GM19467 (cell line): Measurements from ENCODE around the gene SLC9A2.

ENCODE experiments used
- ATAC-seq: cut with Tn5 transposase; IDR thresholded peaks from one replicate; pipeline ENCODE4 v1.9.1; 2021; ENCODE audit warnings: mild to moderate bottlenecking, moderate library complexity; ENCODE audit not compliant: unreplicated experiment

Gene SLC9A2

GRCh38 chr2:102669401-102669800, 50.0 kb downstream of the SLC9A2 start:
- no peak for ATAC-seq

DNA sequence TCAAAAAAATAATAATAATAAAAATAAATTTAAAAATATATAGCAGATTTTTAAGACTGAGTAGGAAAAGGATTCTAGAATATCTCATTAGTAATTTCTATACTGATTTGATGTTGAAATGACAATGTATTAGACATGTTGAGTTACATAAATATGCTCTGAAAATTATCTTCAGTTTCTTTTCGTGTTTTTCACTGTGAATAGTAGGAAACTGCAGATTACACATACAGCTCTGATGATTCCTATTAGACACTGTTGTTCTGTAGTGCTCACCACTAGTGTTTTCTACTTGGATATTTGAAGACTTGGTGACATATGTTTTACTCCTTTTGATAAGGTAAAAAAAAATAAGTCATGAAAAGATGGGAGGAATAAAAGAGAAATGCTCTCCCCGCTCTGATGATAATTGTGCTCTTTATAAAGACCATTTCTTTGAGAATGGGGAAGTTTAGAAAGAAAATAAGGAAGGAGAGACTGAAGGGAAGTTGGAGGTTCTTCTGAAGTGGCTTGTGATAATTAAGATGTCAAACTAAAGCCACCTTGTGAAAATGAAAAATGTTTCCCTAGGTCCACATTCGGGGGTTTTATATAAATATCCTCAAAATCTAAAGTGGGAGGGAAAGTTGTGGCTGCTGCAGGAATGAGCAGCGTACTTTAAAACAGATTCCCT, 52.9 kb downstream of the SLC9A2 start:
- no peak for ATAC-seq

DNA sequence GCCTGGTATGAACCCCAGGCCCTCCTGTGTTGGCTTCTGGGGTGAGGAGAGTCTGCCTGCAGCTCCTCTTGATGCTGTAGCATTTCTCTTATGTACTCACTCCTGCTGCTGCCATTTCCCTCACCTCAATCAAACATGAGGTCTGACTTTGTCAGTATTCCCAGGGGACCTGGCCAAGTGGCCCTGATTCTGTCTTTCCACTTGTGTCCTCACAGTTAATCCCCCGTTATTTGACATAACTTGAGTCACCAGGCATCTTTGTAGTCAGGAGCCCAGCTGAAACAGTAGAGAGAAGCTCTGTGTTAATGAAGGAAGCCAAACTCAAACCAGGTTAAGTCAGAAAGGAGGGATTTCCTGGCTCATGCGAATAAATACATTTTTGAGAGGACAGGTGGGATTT, 55.0 kb downstream of the SLC9A2 start:
- ATAC-seq = no peak

DNA sequence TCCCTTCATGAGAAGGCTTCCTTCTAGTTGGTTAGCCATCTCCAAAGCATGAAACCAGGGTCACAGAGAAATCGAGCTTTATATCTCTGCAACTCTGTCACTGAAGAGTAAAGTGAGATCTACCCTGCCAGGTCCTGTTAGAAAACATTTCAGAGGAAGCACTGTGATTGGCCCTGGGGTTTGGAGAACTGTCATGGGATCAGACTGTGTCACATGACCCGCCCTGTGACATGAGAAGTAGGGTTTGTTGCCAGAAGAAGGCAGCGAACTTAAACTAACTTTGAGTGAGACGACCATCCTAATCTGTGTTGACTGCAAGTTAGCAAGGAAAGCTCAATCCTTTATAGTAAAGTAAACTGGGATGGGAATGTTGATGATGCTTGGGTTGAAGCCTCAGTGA, 55.5 kb downstream of the SLC9A2 start:
- no peak for ATAC-seq

DNA sequence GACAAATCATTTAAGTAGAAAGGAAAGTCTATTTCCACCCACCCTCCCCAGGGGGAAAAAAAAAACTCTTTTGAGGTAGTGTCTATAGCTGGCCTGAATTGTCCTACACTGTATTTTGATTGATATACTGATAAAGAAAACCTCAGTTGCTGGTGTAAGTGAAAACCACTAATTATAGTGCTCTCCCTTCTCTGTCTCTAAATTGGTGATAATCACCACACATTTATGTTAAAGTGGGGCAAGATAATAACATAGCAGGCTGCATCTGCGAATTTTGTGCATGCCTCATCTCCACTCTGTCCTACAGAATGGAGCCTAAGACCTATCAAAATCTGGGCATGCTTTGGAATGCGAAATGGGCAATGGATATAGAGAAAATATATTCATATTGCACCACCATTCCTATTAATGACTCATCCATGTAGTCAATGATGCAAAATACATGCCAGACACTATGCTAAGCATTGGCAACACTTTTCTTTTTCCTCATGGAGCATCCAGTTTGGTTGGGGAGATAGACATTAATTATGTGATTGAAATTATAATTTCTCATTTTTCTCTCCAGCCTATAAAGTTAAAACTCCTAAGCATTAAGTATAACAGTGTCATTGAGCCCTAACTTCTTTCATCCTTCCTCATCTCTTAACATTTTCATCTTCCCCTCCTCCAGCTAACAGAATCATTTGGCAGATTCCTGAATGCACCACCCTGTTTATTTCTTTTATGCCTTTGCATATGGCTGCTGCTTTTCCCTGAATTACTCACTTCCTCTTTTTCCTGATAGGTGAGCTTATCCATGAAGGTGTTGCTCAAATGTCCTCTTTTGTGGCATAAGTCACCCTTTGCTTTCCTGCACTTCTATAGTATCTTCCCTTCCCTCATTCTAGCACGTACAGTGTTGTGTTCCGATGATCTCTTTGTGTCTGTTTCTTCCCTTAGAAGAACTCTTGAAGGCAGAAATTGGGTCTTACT, 58.2 kb downstream of the SLC9A2 start:
- no peak for ATAC-seq

- no peak for ATAC-seq
Observed at GRCh38 chr2:102678442-102678841, 59.1 kb downstream of the SLC9A2 start.

GRCh38 chr2:102686479-102687439, 67.4 kb downstream of the SLC9A2 start:
- ATAC-seq = no peak

DNA sequence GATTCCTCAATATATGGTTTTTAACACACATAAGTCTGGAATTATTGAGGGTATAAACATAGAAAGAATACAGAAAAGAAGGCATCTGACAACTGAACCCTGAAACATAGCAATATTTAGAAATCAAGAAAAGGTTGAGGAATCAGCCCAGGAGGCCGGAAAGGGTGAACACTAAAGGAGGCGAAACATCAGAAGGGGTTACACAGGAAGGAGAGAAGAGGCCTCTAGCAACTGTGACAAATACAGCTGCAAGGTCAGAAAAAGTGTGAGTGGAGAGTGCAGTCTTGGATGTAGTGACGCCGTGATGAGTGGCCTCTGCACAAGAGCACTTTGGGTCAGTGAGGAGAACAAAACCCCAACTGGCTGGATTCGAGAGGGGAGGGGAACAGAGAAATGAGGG, 70.7 kb downstream of the SLC9A2 start:
- ATAC-seq = no peak

DNA sequence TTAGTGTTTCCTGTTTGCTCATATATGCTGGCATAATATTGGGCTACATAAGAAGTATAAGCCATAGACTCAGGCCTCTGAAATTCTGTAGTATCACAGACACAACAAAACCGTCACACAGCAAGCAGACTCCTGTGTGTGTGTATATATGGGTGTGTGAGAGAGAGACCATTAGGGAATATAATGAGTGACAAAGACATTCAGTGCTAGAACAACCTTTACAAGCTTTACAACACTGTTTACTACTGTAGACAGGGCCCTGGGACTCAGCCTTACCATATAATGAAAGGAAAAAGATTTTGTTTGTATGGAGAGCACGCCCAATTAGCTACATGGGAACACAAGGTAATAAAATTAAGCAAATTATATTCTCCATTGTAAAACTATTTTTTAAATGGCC, 77.1 kb downstream of the SLC9A2 start:
- ATAC-seq = no peak

DNA sequence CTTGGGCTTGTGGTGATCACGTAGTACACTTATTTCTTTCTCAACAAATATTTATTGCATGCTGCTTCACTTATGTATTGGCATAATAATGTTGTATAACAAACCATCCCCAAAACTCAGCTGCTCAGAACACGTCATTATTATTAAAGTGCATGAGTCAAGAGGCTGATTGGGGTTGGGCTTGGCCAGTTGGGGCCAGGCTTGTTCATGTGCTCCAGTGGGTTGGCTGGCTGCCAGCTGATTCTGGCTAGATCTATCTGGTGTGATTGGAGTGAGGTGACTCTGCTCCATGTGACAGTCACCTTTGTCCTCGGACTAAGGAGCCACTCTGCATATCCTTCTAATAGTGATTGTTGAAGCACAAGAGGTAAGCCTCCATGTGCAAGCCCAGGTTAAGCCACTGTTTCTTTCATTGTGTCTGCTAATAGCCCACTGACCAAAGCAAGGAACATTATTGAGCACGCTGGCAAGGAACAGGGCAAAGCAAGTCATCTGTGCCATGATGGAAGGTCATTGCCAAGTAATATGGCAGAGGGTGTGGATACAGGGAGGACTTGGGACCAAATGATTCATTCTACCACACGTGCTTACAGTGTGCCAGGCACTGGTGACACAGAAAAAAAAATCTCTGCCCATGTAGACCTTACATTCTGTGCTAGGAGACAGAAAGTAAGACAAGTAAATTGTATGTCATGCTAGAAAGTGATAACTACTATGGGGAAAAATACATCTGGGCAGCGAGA, 79.2 kb downstream of the SLC9A2 start:
- ATAC-seq = no peak

GRCh38 chr2:102703305-102703704, 84.0 kb downstream of the SLC9A2 start:
- no peak for ATAC-seq

- ATAC-seq = no peak
Observed at GRCh38 chr2:102703748-102704147, 84.4 kb downstream of the SLC9A2 start.

- no peak for ATAC-seq
Observed at GRCh38 chr2:102704531-102704930, 85.2 kb downstream of the SLC9A2 start.

DNA sequence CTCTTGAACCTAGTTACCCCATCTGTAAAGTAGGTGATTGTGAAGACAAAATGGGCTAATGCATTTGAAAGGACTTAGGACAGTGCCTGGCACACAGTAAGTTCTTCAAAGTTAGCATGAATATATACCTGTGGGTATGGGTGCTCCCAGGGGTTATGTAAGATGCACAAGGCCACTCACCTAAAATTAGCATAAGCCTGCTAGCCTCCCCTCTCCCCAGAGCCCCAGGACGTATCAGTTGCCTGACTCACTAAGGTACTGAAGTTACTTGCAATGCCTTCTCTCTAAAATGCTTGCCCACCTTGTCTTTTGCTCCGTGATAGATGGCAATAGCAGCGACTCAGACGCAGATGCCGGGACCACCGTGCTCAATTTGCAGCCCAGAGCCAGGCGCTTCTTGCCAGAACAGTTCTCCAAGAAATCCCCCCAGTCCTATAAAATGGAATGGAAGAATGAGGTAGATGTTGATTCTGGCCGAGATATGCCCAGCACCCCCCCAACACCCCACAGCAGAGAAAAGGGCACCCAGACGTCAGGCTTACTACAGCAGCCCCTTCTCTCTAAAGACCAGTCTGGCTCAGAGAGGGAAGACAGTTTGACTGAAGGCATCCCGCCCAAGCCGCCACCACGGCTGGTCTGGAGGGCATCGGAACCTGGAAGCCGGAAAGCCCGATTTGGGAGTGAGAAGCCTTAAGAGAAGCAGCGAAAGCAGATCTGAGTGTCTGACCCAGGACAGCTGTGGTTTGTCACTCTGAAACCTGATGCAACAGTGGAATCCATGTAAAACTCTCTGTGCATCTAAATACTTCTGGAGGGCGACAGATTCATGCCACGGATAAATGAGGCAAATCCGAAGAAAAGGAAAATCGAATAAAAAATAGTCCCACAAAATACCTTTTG, 88.7 kb downstream of the SLC9A2 start:
- ATAC-seq = no peak

DNA sequence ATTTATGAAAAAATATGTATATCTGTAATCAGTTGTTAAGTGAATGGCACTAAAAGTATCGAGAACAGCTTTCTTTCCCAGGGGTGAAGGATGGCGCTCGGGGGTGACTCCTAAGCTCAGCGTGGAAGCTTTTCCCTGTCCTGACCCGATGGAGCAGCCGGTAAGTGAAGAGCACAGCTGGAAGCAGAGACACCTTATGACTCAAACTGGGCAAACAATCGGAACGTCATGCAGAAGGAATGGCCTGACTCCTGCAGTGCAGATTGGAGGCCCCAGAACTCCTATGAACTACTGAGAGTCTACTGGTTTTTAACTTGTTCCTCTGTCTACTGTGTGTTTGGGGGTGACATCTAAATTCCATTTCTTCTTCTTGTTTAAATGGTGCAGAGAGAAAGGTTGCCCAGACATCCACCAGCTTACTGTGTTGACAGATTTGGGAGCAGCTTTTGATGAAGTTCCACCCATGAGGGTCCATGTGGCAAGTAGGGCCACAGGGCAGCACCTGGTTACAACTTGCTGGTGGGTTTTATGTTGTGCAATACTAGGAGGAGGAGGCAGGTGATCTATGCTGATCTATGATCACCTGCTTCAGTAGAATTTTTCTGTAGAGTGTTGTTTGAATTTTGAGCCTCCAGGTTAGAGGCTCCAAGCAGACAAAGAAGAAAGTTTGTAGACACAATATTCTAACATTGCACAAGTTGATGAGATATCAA, 89.7 kb downstream of the SLC9A2 start:
- ATAC-seq = no peak

DNA sequence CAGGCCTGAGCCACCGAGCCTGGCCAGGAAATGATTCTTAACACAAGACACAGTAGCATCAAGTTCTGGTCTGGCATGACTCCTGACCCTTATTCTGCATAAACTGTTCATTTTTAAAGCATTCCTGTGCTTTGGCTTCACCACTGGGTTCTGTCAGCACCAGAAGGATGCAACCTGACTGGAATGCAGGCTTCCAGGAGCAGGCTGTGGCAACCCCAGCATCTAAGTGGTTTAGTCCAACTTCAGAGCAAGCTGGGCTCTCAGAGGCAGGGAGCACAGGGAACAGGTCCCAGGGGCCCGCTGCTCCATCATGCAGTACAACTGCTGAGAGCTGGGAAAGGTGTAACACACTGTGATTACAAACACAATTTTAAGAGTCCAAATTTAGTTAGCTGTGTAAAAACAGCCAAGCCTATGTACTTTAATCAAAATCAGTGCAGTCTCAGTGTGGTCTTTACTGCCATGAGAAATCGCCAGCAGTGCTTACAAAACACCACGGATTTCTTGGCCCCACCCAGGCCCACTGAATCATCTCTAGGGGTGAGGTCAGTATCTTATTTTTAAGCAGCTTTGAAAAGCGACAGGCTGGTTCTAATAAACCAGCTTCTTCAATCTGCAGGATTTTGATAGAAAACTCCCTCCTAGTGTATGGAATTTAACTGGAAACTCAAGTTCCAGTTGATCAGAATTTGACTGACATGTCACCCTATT, 98.1 kb downstream of the SLC9A2 start:
- ATAC-seq = no peak

DNA sequence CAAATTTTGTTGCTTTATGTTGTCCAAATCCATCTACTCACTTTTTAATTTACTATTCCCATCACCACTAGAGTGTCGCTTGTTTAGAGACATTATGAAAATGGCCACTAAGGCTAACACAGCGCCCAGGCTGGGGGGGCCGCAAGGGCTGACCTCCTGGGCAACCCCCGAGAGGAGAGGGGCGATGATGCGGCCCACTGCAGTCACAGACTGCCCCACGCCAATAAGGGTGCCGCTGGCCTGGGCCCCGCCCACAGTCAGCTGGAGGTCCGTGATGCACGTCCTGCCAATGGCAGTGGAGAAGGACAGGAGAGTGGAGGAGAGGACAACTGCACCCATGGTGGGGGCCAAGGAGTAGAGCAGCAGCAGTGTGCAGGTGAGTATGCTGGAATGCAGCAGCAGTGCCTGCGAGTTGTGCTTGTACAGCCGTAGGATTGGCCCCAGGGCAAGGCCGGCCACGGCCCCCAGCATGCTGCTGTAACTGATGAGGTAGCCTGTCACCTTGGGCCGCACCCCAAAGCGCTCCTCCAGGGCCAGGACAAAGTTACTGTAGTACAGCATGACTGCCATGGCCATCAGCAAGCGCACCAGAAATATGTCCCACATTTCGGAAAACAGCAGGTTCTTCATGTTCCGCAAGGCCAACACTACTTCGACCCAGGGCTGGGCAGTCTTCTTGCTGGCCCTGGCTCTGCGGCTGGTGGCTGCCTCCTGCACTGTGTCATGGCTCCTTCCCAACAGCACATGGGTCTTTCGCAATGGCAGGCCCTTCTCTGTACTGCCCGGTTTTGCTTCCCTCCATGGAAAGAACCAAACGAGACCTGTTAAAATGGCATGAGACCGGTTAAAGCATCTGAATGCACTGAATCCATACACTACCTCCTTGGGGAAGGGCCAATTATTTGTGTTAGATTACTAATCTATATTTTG, 99.3 kb downstream of the SLC9A2 start:
- no peak for ATAC-seq
